ENCODE results near the gene TMED5. TPM values are rescaled to one million over a fixed set of nuclear protein-coding genes. Genes with fewer than 3 reads are reported as not detected.
"Not testable (repeated sequence)": the region's sequence is repeated elsewhere in the genome, so short reads cannot be mapped to it uniquely, and the experiment has no call there.

Gene TMED5
- polyA plus RNA-seq (2013, experiment 1 of 2) = 35.7 TPM
- polyA plus RNA-seq (2013, experiment 2 of 2) = 34.8 TPM

DNA sequence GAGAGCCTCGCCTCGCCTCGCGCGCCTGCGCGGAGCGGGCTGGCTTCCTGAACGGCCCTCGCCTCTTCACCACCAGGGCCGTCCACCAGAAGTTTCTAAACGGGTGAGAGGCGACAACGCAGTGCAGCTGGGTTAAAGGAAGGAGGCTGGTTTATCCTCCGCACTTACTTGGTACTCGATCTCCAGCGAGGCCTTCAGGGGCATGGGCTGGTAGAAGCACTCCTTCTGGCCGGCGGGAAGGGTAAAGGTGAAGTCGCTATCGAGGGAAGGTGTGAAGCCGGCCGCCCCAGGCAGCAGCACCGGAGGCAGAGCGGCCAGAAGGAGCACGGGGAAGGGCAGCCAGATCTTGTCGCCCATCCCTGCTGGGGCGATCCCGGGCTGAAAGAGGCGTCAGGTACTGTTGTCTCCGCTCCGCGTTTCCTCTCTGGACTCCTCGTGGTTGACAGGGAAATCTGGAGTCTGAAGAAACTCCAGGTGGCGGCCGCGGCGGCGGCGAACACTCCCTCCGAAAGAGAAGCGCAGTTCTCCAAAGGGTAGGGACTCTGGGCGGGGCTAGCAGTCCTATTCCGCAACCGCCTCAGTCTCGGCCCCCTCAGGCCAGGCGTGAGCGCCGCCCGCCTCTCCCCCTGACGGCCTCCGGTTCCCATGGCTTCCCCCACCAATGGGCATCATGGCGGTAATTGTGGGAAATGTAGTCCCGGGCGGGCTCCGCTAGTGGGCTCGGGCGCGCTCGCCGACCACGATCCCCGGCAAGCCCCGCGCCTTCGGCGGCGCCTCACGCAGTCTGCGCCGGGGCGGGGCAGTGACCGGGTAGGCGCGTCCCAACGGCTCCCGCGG lies at the start of gene TMED5:
Gene TMED5 (minus strand): TSS at position 528 of the 837 bp plus-strand sequence. CDS start 171 bp downstream, at position 357.
- H3K4me3 ChIP-seq (ENCODE audit: low read length) = peak within 1 kb of the TSS; percentile 96
- H2BK5ac ChIP-seq (ENCODE audit: low read length) = peak within 1 kb of the TSS; percentile 92
- peak within 1 kb of the TSS; percentile 67 for H3K23ac ChIP-seq (ENCODE audit: low read length)
- H3K79me1 ChIP-seq (ENCODE audit: low read length) = peaks cover 6% of the 10 kb centered on the region
- H3K27ac ChIP-seq (ENCODE audit: low read depth, low read length) = peak within 1 kb of the TSS; percentile 93
- H3K4ac ChIP-seq (ENCODE audit: low read depth, low read length) = peak within 1 kb of the TSS; percentile 44
- no peak within 1 kb of the TSS for H4K5ac ChIP-seq (ENCODE audit: low read length)
- peak within 1 kb of the TSS; percentile 98 for H3K9ac ChIP-seq (ENCODE audit: low read length)
- H3K27me3 ChIP-seq (ENCODE audit: insufficient read depth, low read length, poor library complexity) = no peaks in the 10 kb centered on the region
- peak within 1 kb of the TSS; percentile 80 for H3K4me2 ChIP-seq (ENCODE audit: low read length)
- H3K18ac ChIP-seq (ENCODE audit: low read length) = peak within 1 kb of the TSS; percentile 89
- H3K79me2 ChIP-seq (ENCODE audit: control insufficient read depth, insufficient read depth, low read length) = peaks cover 20% of the 10 kb centered on the region
- H3K36me3 ChIP-seq (ENCODE audit: control insufficient read depth, insufficient read depth, low read length) = no peaks in the 10 kb centered on the region
- H2BK15ac ChIP-seq (replicated peaks; ENCODE audit: low read depth) = no peak within 1 kb of the TSS
- H2BK120ac ChIP-seq (ENCODE audit: low read depth, low read length) = no peak within 1 kb of the TSS
- peak within 1 kb of the TSS; percentile 97 for H3K56ac ChIP-seq (ENCODE audit: low read length)
- no CpG with 5 or more reads among the region's 78 CpGs for WGBS (ENCODE audit: extremely low coverage, insufficient coverage, low lambda C conversion rate)
- peak; percentile 99 for DNase-seq
- H4K8ac ChIP-seq (ENCODE audit: low read depth, low read length) = no peak within 1 kb of the TSS
- H3K4me1 ChIP-seq (ENCODE audit: control insufficient read depth, low read depth, low read length) = no peaks in the 10 kb centered on the region
- H2AK5ac ChIP-seq (ENCODE audit: low read length) = no peak within 1 kb of the TSS

DNA sequence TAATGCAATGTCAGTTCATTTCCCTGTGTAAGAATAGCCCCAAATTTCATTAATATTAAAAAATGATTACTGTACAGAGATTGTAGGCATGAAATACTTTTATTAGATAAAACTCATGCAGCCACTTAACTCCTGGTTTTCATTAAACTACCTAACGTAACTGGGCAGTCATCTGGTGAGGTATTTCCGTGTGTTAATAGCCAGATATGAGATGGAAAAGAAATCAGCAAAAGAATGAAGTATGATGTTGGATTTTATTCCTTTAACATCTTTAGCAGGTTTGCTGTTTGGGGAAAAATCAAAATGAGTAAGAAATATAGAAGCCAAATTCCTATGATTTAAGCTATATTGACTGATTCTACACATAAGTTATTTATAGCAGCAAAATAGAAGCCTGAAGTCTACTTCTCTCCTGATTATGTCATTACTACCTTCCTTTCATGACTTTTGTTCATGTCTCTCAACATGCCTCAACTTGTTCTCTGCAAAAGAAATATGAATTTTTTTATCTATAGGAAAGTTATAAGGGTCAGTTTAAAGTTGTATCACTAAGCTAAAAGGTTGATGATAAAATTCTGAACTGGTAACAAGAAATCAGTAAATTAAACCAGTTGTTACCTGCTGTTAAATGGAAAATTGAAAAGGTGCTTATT lies 42.9 kb upstream of the TMED5 start:
- Histone ChIP-seq H4K8ac (ENCODE audit: low read depth, low read length) (no peak overlapping the region), H3K79me2 (ENCODE audit: control insufficient read depth, insufficient read depth, low read length) (no peaks in the 10 kb centered on the region), H3K4me3 (ENCODE audit: low read length) (no peak overlapping the region), H4K5ac (ENCODE audit: low read length) (no peak overlapping the region), H3K4me1 (ENCODE audit: control insufficient read depth, low read depth, low read length) (no peaks in the 10 kb centered on the region), H3K36me3 (ENCODE audit: control insufficient read depth, insufficient read depth, low read length) (peaks cover 3% of the 10 kb centered on the region), H3K18ac (ENCODE audit: low read length) (no peak overlapping the region), H3K27ac (ENCODE audit: low read depth, low read length) (no peak overlapping the region), H3K27me3 (ENCODE audit: insufficient read depth, low read length, poor library complexity) (no peaks in the 10 kb centered on the region), H3K56ac (ENCODE audit: low read length) (no peak overlapping the region), H3K79me1 (ENCODE audit: low read length) (no peaks in the 10 kb centered on the region), H2BK5ac (ENCODE audit: low read length) (no peak overlapping the region), H3K9ac (ENCODE audit: low read length) (no peak overlapping the region), H3K4ac (ENCODE audit: low read depth, low read length) (no peak overlapping the region), H2BK15ac (replicated peaks; ENCODE audit: low read depth) (no peak overlapping the region), H2BK120ac (ENCODE audit: low read depth, low read length) (no peak overlapping the region), H2AK5ac (ENCODE audit: low read length) (no peak overlapping the region), H3K23ac (ENCODE audit: low read length) (no peak overlapping the region), H3K4me2 (ENCODE audit: low read length) (no peak overlapping the region)
- DNase-seq = no peak
- no CpG with 5 or more reads among the region's 2 CpGs for WGBS (ENCODE audit: extremely low coverage, insufficient coverage, low lambda C conversion rate)

DNA sequence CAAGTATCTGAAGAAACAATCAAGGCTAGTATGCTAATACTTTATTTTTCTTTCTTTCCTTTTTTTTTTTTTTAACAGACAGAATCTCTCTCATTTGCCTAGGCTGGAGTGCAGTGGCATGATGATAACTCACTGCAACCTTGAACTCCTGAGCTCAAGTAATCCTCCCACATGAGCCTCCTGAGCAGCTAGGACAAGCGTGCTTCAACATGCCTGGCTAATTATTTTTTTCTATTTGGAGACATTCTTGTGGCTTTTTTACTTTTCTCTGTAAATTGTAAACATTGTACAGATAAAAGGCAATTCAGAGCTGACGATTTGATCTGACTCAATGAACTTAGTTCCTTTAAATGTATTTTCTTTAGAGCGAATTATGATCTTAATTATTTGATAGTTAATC lies 41.7 kb upstream of the TMED5 start:
- Histone ChIP-seq H3K23ac (ENCODE audit: low read length) (no peak overlapping the region), H3K18ac (ENCODE audit: low read length) (no peak overlapping the region), H3K27ac (ENCODE audit: low read depth, low read length) (no peak overlapping the region), H3K4me1 (ENCODE audit: control insufficient read depth, low read depth, low read length) (no peaks in the 10 kb centered on the region), H2BK120ac (ENCODE audit: low read depth, low read length) (no peak overlapping the region), H3K4ac (ENCODE audit: low read depth, low read length) (no peak overlapping the region), H2AK5ac (ENCODE audit: low read length) (no peak overlapping the region), H4K5ac (ENCODE audit: low read length) (no peak overlapping the region), H2BK15ac (replicated peaks; ENCODE audit: low read depth) (no peak overlapping the region), H3K9ac (ENCODE audit: low read length) (no peak overlapping the region), H3K4me2 (ENCODE audit: low read length) (no peak overlapping the region), H3K56ac (ENCODE audit: low read length) (no peak overlapping the region), H2BK5ac (ENCODE audit: low read length) (no peak overlapping the region), H3K4me3 (ENCODE audit: low read length) (no peak overlapping the region), H3K27me3 (ENCODE audit: insufficient read depth, low read length, poor library complexity) (no peaks in the 10 kb centered on the region), H3K79me2 (ENCODE audit: control insufficient read depth, insufficient read depth, low read length) (no peaks in the 10 kb centered on the region), H3K79me1 (ENCODE audit: low read length) (no peaks in the 10 kb centered on the region), H4K8ac (ENCODE audit: low read depth, low read length) (no peak overlapping the region), H3K36me3 (ENCODE audit: control insufficient read depth, insufficient read depth, low read length) (peaks cover 3% of the 10 kb centered on the region)
- no peak for DNase-seq
- no CpG with 5 or more reads among the region's 3 CpGs for WGBS (ENCODE audit: extremely low coverage, insufficient coverage, low lambda C conversion rate)

DNA sequence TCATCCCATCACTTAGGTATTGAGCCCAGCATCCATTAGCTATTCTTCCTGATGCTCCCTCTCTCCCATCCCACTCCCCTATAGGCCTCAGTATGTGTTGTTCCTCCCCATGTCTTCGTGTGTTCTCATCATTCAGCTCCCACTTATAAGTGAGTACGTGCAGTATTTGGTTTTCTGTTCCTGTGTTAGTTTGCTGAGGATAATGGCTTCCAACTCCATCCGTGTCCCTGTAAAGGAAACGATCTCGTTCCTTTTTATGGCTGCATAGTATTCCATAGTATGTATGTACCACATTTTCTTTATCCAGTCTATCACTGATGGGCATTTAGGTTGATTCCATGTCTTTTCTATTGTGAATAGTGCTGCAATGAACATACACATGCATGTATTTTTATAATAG lies 40.5 kb upstream of the TMED5 start:
- H3K4me1 ChIP-seq (ENCODE audit: control insufficient read depth, low read depth, low read length); H3K56ac ChIP-seq (ENCODE audit: low read length); H3K79me2 ChIP-seq (ENCODE audit: control insufficient read depth, insufficient read depth, low read length); H2AK5ac ChIP-seq (ENCODE audit: low read length); H3K4me2 ChIP-seq (ENCODE audit: low read length); DNase-seq; H2BK5ac ChIP-seq (ENCODE audit: low read length); H3K23ac ChIP-seq (ENCODE audit: low read length); H3K4me3 ChIP-seq (ENCODE audit: low read length); H3K27ac ChIP-seq (ENCODE audit: low read depth, low read length); H3K79me1 ChIP-seq (ENCODE audit: low read length); H2BK15ac ChIP-seq (replicated peaks; ENCODE audit: low read depth); H3K4ac ChIP-seq (ENCODE audit: low read depth, low read length); H4K5ac ChIP-seq (ENCODE audit: low read length); H3K9ac ChIP-seq (ENCODE audit: low read length); H4K8ac ChIP-seq (ENCODE audit: low read depth, low read length); H2BK120ac ChIP-seq (ENCODE audit: low read depth, low read length); H3K36me3 ChIP-seq (ENCODE audit: control insufficient read depth, insufficient read depth, low read length); H3K27me3 ChIP-seq (ENCODE audit: insufficient read depth, low read length, poor library complexity); H3K18ac ChIP-seq (ENCODE audit: low read length): not testable (repeated sequence)
- no CpG with 5 or more reads among the region's 5 CpGs for WGBS (ENCODE audit: extremely low coverage, insufficient coverage, low lambda C conversion rate)

DNA sequence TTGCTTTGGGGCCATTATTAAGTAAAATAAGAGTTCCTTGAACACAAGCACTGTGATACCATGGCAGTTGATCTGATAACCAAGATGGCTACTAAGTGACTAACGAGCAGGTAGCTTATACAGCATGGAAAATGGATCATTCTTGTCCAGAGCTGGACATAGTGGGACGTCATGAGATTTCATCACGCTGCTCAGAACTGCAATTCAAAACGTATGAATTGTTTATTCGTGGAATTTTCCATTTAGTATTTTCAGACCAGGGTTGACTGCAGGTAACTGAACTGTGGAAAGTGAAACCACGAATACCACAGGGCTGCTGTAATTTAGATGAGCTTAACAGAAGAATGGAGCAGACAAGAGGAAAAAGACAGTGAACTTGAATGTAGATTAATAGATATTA lies 39.2 kb upstream of the TMED5 start:
- WGBS (ENCODE audit: extremely low coverage, insufficient coverage, low lambda C conversion rate) = no CpG with 5 or more reads among the region's 6 CpGs
- H3K36me3 ChIP-seq (ENCODE audit: control insufficient read depth, insufficient read depth, low read length) = peaks cover 3% of the 10 kb centered on the region
- H3K18ac ChIP-seq (ENCODE audit: low read length) = no peak overlapping the region
- H3K4ac ChIP-seq (ENCODE audit: low read depth, low read length) = no peak overlapping the region
- H3K23ac ChIP-seq (ENCODE audit: low read length) = no peak overlapping the region
- H2AK5ac ChIP-seq (ENCODE audit: low read length) = no peak overlapping the region
- no peak overlapping the region for H4K5ac ChIP-seq (ENCODE audit: low read length)
- no peak overlapping the region for H2BK5ac ChIP-seq (ENCODE audit: low read length)
- no peaks in the 10 kb centered on the region for H3K79me1 ChIP-seq (ENCODE audit: low read length)
- H3K4me3 ChIP-seq (ENCODE audit: low read length) = no peak overlapping the region
- no peak overlapping the region for H3K9ac ChIP-seq (ENCODE audit: low read length)
- H2BK15ac ChIP-seq (replicated peaks; ENCODE audit: low read depth) = no peak overlapping the region
- no peaks in the 10 kb centered on the region for H3K79me2 ChIP-seq (ENCODE audit: control insufficient read depth, insufficient read depth, low read length)
- H3K27me3 ChIP-seq (ENCODE audit: insufficient read depth, low read length, poor library complexity) = no peaks in the 10 kb centered on the region
- DNase-seq = no peak
- no peak overlapping the region for H3K56ac ChIP-seq (ENCODE audit: low read length)
- H3K4me2 ChIP-seq (ENCODE audit: low read length) = no peak overlapping the region
- no peak overlapping the region for H2BK120ac ChIP-seq (ENCODE audit: low read depth, low read length)
- H4K8ac ChIP-seq (ENCODE audit: low read depth, low read length) = no peak overlapping the region
- H3K27ac ChIP-seq (ENCODE audit: low read depth, low read length) = no peak overlapping the region
- no peaks in the 10 kb centered on the region for H3K4me1 ChIP-seq (ENCODE audit: control insufficient read depth, low read depth, low read length)
